Kidney capillary endothelial cell (primary cell): Measurements from ENCODE around the gene NTM.
A peak's percentile ranks its signal among the peaks of the same experiment; 100 is the strongest.

Source experiments
- DNase-seq: peaks from one replicate; pipeline ENCODE4 v3.0.0-alpha.2; 2018; ENCODE audit warnings: low spot score

NTM gene

GRCh38 chr11:131373095-131373725 lies 2.8 kb downstream of the NTM start:
- no peak for DNase-seq

- DNase-seq = no peak
Observed at GRCh38 chr11:131373756-131374155, 3.3 kb downstream of the NTM start.

- DNase-seq = no peak
Observed at GRCh38 chr11:131375421-131375820, 5.0 kb downstream of the NTM start.

GRCh38 chr11:131375915-131376314 lies 5.5 kb downstream of the NTM start:
- DNase-seq = no peak

GRCh38 chr11:131378931-131379330 lies 8.5 kb downstream of the NTM start:
- DNase-seq = no peak

- no peak for DNase-seq
Observed at GRCh38 chr11:131385763-131386390, 15.5 kb downstream of the NTM start.

GRCh38 chr11:131386408-131386807 lies 16.0 kb downstream of the NTM start:
- no peak for DNase-seq

GRCh38 chr11:131388030-131388429 lies 17.6 kb downstream of the NTM start:
- DNase-seq = no peak

- DNase-seq = no peak
Observed at GRCh38 chr11:131389582-131389981, 19.2 kb downstream of the NTM start.

- DNase-seq = no peak
Observed at GRCh38 chr11:131391176-131391575, 20.8 kb downstream of the NTM start.

- DNase-seq = no peak
Observed at GRCh38 chr11:131392528-131393255, 22.3 kb downstream of the NTM start.

GRCh38 chr11:131393691-131394090 lies 23.3 kb downstream of the NTM start:
- no peak for DNase-seq

- no peak for DNase-seq
Observed at GRCh38 chr11:131397675-131398074, 27.3 kb downstream of the NTM start.

GRCh38 chr11:131402040-131402439 lies 31.6 kb downstream of the NTM start:
- DNase-seq = no peak

- DNase-seq = no peak
Observed at GRCh38 chr11:131404010-131404409, 33.6 kb downstream of the NTM start.

- DNase-seq = peak; percentile 19
Observed at GRCh38 chr11:131408025-131408640, 37.7 kb downstream of the NTM start.

GRCh38 chr11:131409345-131409744 lies 38.9 kb downstream of the NTM start:
- no peak for DNase-seq

GRCh38 chr11:131411636-131412035 lies 41.2 kb downstream of the NTM start:
- no peak for DNase-seq

- DNase-seq = no peak
Observed at GRCh38 chr11:131412061-131412460, 41.6 kb downstream of the NTM start.

- DNase-seq = no peak
Observed at GRCh38 chr11:131413217-131413616, 42.8 kb downstream of the NTM start.

- no peak for DNase-seq
Observed at GRCh38 chr11:131418189-131418588, 47.8 kb downstream of the NTM start.

- DNase-seq = no peak
Observed at GRCh38 chr11:131421066-131421855, 50.8 kb downstream of the NTM start.
